ENCODE data around the gene CASTOR1.

Gene CASTOR1

DNA sequence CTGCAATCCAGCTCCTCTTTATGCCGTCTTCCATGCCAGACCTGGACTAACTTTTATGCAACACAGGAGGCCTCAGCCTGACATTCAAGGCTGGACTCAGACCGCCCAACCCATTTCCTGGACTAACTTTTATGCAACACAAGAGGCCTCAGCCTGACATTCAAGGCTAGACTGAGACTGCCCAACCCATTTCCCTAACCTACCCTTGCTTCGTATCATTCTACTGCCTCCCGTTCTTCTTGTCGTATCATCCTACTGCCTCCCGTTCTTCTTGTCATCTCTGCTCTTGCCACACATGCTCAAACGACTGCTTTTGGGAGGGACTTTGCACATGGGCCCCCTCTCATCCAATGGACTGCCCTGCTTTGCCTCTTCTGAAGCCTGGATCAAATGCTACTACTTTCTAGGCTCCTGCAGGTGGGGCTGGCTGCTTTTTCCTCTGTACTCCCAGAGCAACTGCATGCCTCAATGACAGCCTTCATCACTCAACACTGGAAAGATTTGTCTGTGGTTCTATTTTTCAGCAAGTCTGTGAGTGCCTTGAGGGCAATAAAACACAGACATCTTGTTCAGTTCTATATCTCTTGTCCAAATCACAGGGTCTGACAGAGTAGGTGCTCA lies 29.6 kb upstream of the CASTOR1 start:
- DNase-seq: no peak

- DNase-seq: no peak
These were observed 28.5 kb upstream of the CASTOR1 start for GRCh38 chr22:30317778-30318177.

- no peak for DNase-seq
These were observed 26.8 kb upstream of the CASTOR1 start for GRCh38 chr22:30315962-30316576.

DNA sequence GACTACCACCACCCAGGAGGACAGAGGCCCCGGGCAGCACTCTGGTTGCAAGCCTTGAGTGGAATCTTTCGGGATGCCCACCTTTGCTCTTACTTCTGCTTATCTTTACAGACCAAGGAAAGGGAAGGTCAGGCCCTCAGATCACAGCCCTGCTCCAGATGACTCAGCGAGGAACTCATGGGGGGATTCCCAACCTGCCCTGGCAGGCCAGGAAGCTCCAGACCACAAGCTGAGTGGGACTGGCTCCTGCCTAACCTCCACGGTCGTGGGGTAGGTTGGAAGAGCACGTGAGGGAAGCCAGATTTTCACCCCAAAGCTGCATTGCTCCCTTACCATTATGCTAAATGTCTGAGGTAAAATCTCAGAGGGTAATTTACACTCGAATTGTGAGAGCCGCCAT lies 25.6 kb upstream of the CASTOR1 start:
- peak; percentile 51 for DNase-seq

GRCh38 chr22:30313527-30314363 lies 24.4 kb upstream of the CASTOR1 start:
- no peak for DNase-seq

GRCh38 chr22:30312053-30312452 lies 22.7 kb upstream of the CASTOR1 start:
- DNase-seq: no peak

GRCh38 chr22:30310881-30311771 lies 21.8 kb upstream of the CASTOR1 start:
- no peak for DNase-seq

DNA sequence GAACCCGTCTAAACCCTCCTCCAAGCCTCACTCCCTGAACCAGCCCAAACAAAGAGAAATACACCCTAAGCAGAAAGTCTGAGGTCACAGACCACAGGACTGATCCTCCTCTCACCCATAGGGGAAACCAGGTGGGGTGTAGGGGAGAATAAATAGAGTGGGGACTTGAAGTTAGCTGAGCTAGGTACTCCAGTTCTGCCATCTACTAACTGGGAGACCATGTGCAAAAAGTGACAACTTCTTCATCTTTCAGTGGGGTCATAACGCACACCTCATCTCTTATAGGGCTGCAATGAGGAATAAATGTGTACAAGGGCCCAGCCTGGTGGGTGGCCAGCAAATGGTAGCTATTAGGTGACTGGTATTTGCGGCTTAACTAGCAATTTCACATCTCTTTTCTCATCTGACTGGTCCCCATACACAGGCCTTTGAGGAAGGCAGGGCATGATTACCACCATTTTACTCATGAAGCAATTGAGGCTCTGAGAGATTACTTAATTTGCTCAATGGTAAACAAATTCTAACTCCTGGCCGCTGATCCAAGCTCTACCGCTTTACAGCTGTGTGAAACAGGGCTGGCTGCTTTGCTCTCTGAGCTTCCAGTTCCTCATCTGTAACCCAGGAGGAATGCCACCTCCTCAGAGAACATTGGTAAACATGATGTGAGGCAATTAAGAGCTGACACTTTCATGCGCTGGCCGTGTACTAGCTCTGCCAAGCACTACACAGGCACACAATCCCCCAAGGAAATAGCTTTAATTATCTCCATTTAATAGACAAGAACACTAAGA lies 20.8 kb upstream of the CASTOR1 start:
- no peak for DNase-seq

- DNase-seq: peak; percentile 35
These were observed 19.4 kb upstream of the CASTOR1 start for GRCh38 chr22:30308518-30309230.

DNA sequence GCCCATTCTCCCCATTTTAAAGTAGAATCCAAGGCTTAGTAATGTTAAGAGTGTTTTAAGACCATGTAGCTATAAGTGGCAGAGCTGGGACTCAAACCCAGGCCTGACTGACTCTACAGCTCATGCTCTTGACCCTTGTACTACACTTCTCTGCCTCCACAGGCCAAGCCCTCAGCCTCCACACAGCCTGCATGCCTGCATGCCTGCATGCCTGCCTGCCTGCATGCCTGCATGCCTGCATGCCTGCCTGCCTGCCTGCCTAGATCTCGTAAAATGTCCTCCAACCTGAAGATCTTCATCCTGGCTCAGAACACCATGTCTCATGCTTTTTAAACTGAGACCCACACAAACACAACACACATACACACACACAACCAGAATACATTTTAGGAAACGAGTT lies 18.8 kb upstream of the CASTOR1 start:
- no peak for DNase-seq

DNA sequence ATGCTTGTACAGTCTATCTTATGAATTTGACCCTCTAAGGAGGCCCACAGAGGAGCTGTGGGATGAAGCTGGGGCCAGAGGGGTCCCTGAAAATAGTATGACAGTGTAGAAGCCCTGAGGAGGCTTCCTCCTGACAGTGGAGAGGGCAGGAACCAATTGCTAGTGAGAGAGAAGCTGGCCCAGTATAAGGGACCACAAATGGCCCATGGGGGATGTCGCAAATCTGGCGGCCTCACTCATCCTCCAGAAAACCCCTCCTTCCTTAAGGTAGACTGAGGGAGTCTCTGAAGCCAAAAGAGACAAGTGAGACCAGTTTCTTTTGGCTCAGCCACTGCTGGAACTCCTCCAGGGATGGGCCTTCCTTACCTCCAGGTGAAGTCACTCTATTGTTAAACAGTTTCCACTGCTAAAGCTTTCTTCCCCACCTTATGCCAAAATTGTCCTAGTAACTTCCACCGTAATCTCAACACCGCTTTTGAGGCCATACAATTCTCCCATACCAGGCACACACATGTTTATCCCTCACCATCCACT lies 17.8 kb upstream of the CASTOR1 start:
- DNase-seq: no peak

DNA sequence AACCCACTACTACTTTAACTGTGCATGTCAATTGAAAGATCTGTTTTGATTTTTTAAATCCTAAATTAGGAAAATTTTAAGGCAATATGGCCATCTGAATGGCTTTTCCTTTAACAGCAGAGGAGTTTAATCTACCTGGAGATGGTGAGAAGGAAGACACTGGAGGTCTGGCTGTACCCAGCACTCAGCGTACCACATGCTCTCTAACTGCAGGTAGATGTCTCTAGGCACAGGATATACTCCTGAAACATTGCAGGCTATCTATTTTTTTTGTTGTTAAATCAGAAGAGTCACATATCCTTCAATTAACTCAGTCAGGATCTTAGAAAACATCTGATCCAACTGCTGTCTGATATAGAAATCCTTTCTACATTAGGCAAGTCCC lies 17.3 kb upstream of the CASTOR1 start:
- DNase-seq: no peak

DNA sequence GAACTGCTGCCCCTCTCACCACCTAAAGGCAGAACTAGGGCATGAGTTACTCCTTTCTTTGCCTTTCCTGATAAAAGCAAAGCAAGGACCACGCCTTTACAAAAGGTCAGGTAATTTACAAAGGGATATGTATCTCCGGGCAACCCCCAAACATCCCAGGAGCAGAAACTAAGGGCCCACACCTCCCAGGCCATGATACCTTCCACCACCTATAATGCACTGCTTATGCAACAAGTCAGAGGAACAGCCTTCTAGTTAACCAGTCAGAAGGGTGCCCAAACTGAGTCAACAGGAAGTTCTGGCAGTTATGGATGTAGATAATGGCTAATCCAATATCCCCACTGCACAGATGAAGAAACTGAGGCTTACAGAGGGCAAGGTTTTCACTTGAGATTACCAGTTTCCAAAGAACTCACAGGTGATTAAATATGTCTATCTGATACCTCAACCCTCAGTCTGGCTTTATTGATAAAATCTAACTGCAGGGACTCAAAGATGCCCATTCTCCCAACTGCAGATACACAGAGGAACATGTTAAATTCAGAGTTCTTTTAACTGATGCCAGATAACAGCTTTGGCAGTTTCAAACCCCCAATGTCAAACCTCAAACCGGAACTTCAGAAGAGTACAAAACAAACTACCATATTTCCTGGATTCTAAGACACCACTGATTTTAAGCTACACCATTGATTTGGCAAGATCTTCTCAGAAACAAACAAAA lies 16.8 kb upstream of the CASTOR1 start:
- no peak for DNase-seq

DNA sequence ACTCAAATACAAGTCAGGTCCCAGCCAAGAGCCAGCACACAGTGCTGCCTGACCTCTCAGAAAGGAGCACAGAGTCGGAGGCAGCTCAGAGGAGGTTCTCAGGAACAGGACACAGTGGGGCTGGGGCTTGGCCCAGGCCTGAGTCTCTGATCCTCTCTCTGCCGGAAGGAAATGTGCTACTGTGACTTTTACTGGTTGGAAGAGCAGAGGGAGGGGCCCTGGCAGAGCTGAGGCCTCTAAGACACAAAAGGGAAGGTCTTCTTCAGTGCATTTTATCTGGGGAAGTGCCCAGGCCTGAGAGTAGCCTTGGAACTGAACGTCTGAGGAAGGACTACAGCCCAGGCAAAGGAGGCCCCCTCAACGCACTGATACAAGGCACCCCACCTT lies 16.2 kb upstream of the CASTOR1 start:
- no peak for DNase-seq

DNA sequence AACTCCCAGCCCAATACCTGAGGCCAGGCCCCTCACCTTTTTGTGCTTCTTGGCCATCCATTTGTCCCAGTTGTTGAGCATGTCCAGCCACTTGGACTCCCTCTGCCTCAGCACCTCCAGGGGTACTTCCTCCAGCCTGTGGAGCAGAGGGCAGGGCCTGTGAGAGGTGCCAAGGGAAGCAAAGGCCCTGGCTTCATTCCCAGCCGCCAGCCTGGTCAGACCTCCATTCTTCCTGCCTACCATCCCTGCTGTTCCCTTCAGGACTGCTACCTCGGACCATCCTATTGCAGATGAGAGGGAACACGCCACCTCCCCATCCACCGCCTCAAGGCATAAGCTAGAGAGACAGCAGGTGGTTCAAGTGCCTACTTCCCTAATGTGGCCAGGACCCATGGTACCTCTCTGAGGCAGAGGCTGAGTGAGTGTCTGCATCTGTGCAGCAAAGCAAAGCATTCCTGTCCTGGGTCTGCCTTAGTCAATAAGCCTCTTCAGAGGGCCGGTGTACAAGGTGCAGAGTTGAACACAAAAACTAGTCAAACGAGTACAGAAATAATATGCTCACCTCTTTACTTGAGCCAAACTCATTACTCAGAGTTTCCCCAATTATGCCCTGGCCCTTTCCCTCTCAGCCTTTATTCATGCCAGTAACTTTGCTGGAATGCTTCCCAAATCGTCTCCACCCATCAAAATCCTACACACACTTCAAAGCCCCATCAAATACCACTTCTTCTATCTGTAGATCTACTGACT lies 15.4 kb upstream of the CASTOR1 start:
- DNase-seq: no peak

DNA sequence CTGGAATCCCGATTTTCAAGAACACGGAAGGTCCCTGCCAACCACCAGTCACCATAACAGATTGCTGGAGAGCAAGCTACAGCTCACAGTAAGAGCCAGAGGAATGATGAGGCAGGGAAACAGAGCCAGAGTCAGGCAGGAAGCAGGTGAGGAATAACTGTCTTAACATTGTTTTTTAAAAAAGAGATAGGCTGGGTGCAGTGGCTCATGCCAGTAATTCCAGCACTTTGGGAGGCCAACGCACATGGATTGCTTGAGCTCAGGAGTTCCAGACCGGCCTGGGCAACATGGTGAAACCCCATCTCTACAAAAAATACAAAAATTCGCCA lies 13.5 kb upstream of the CASTOR1 start:
- no peak for DNase-seq

- no peak for DNase-seq
These were observed 12.9 kb upstream of the CASTOR1 start for GRCh38 chr22:30301995-30302809.

GRCh38 chr22:30299322-30299721 lies 10.0 kb upstream of the CASTOR1 start:
- DNase-seq: no peak

Data from activated CD8-positive, alpha-beta memory T cell treated with anti-CD3 and anti-CD28 coated beads, Interleukin-2, amount 50 U/mL, for 4 hours (primary cell).